Stimulated activated CD4-positive, alpha-beta T cell treated with anti-CD3 and anti-CD28 coated beads, TNF-alpha, amount 100 ng/mL, for 1 hour (primary cell): ENCODE data around the gene ADIPOQ.
"Not testable (repeated sequence)": the region's sequence is repeated elsewhere in the genome, so short reads cannot be mapped to it uniquely, and the experiment has no call there.

Source experiments
- DNase-seq, 3 donors: peaks; one replicate each; pipeline ENCODE4 v3.0.0-alpha.2; 2020; ENCODE audit warnings: low read depth in 3 of 3, low spot score in 1 of 3

ADIPOQ gene

GRCh38 chr3:186901135-186901734, 58.7 kb downstream of the ADIPOQ start:
- no peak for DNase-seq

GRCh38 chr3:186902154-186902553, 59.6 kb downstream of the ADIPOQ start:
- no peak for DNase-seq

- DNase-seq: no peak
Observed at GRCh38 chr3:186902713-186903112, 60.2 kb downstream of the ADIPOQ start.

GRCh38 chr3:186903676-186904075, 61.2 kb downstream of the ADIPOQ start:
- DNase-seq: not testable (repeated sequence)

GRCh38 chr3:186907075-186907474, 64.6 kb downstream of the ADIPOQ start:
- DNase-seq: not testable (repeated sequence)
